Suppressor macrophage (primary cell): ENCODE results near the gene RAD51B.

ENCODE experiments used
- DNase-seq, 4 experiments: peaks; one replicate each; pipeline ENCODE4 v3.0.0-alpha.2; 2020 to 2022

The RAD51B gene

GRCh38 chr14:68514608-68515194 lies 695.1 kb downstream of the RAD51B start:
- DNase-seq = no peak

DNA sequence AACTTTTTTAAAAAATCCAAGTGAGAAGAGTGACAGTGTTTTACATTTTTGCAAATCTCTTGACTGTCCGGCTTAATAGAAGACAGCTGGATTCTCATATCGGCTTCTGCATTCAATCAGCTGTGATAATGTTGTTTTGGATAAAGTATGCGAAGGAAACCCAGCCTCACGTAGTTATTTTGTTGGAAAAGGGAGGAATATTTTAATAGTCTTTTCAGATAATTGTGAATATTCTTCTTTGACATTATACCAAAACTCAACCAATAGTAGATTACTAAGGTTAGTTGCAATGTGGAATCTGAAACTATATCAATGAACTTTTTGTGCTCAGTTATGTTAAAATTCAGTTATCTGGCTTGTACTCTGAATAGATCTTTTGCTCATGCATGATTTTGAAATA lies 696.8 kb downstream of the RAD51B start:
- DNase-seq = no peak

- DNase-seq = no peak
These were observed 698.6 kb downstream of the RAD51B start for GRCh38 chr14:68518166-68518565.

GRCh38 chr14:68518761-68519670 lies 699.4 kb downstream of the RAD51B start:
- DNase-seq = no peak

- peak in 1 of 4 experiments; percentile 28 for DNase-seq
These were observed 700.1 kb downstream of the RAD51B start for GRCh38 chr14:68519671-68520187.

DNA sequence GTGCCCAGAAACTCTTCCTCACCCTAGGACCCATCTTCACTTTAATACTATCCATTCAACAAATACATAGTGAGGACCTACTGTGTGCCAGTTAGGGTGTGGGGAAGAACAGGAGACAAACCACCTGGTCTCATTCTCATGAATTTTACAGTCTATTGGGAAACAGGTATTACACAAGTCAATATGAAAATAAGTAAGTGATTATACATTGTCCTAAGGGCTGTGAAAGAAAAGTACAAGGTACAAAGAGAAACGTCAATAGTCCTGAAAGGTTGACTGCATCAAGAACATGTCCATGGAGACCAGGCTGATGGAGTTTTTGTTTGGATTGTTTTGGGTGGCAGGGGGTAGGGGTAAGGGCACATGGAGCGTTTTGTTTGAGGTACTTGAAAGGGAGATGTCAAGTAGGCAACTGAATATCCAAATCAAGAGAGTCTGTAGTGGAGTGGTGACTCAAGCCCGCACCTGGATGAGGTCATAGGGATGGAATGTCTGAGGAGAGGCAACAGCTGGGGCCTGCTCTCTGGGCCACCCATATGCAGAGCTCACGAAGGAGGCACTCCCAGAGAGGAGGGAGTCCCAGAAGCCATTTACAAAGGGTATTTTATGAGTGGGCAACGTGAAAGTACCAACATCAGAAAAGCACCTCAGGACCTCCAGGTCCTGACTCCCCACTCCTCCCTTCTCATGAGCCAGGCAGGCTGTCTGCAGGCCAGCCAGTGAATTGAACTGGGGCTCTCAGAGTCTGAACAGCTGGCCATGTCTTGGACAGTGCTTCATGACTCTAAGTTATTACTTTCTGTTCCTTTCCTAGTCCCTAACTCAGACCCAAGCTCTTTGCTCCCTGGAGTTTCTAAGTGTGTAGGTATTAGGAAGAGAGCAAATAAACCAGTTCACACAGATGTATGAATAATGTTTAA lies 701.3 kb downstream of the RAD51B start:
- DNase-seq = no peak

- no peak for DNase-seq
These were observed 702.0 kb downstream of the RAD51B start for GRCh38 chr14:68521557-68521901.

- DNase-seq = no peak
These were observed 702.5 kb downstream of the RAD51B start for GRCh38 chr14:68521961-68522509.

GRCh38 chr14:68522510-68523325 lies 703.1 kb downstream of the RAD51B start:
- DNase-seq = no peak

DNA sequence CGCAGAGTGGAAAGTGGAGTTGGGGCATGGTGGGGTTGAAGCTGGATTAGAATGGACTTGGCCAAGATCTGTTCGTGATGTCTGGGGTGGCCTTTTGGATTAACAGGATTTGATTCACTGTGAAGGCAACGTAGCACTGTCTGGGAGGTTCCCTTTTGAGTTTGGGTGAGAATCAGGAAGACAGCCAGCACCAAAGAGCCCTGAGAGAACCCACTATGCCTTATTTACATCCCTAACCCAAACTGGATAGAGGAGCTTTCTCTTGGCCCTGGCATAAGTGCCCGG lies 703.7 kb downstream of the RAD51B start:
- peak in 2 of 4 experiments; percentile 12 to 24 for DNase-seq

DNA sequence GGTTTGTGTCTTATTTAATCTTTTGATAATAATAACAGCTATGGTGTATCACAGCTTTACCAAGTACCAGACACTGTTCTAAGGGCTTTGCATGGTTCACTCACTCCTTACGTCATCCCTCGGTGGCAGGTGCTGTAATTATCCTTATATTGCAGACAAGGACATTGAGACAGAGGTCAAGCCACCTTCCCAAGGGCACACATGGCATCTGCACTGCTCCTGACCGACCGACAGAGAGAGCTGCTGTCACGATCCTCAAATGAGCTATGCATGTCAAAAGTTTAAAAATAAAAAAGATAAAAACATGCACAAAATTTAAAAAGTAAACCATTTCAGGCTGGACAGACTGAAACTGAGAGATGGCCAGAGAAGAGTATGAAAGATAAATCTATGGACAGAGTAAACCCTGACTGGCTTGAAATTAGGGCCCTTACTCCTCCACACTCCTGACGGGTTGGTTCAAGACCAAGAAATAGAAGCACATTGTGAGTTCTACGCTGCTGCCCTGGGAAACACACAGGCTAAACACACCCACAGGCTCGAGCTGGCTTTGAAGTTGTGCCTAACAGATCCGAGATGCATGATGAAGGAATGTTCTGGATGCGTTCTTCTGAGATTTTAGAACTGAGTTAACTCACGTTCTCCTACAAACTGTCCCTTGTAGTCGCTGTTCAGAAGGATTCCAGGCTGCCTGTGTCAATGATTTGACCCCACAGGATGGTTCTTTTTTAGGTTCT lies 704.6 kb downstream of the RAD51B start:
- DNase-seq = no peak

- DNase-seq = no peak
These were observed 705.9 kb downstream of the RAD51B start for GRCh38 chr14:68525516-68525915.

GRCh38 chr14:68526512-68527091 lies 707.0 kb downstream of the RAD51B start:
- DNase-seq = peak; percentile 27 to 67 (median 60)

DNA sequence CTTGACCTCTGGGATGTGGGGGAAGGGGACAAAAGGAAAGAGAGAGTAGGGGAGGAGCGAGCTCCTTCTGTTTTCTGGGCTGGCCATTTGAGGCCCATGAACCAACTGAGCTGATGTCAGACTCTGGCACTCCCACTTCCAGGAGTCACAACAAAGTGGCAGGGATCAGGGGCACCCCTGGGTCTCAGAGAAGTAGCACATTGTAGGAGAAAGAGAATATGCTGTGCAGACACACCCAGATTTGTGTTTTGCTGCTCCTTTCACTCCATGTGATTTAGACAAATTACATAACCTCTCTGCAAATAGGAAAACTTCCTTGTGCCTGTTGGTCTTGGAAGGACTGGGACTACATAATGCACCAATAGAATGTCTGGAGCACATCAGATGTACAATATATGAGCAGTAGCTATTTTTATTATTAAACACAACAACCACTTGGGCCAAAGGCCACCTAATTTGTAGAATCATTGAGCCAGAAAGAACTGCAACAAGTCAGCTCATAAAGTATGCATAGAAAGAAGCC lies 707.8 kb downstream of the RAD51B start:
- DNase-seq = peak in 3 of 4 experiments; percentile 19 to 43 (median 40)

DNA sequence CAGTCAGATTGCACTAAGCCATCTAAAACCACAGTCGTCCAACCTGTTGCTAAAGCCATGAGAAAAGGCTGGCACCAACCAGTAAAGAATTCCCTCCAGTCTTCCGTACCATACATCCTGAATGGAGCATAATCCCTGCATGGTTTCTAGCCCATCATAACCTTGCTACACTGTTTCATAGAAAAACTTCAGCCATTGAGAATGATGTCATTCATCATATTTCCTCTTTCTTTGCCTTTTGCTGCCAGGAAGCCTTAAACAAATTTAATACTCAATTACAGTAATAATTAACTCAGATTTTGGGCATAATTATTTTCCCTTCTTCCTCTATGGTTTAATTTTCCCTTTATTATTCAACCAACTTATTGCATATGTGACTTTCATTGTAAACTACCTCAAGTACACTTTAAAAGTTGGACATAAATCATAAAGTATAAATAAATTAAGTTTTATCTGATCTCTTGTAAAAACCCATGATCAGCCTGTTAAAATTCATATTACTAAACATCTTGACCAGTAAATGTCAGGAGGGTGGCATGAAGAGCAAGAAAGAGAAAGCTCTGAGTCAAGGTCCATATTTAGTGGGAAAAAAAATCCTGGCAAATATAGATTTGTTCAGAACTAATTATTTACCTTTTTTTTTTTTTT lies 708.6 kb downstream of the RAD51B start:
- DNase-seq = peak in 2 of 4 experiments; percentile 50 to 60

DNA sequence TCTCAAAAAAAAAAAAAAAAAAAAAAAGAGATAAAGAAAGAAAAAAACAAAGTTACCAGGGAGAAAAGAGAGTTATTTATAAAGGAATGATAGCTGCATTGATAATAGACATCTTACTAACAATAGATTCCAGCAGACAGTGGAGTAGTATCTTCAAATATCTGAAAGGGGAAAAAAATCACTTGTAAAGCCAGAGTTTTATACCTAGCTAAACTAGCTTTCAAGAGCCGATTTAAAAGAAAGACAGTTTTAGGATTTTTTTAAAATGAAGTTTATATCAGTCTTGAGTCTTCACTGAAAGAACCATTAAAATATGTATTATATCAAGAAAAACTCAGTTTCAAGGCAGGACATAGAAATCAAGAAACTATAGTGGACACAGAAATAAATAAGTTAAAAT lies 710.9 kb downstream of the RAD51B start:
- DNase-seq = no peak

- DNase-seq = no peak
These were observed 712.9 kb downstream of the RAD51B start for GRCh38 chr14:68532496-68532895.

DNA sequence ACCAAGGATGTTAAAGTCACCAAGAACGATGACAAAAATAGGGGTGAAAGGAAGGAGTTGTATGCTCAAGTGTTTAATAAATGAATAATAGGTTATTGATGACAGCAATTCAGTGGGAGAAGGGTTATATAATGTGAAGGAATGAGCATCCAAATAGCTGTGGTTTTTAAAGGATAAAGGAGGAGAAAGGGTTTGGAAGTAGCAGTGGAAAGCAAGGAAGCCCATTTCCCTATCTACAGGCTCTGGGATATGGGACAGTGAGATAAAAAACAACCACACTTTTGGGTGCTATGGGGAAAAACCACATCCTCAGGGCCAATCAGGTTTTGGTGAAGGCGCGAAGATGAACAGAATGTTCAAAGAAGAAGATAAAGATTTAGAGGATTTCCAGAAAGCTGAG lies 714.7 kb downstream of the RAD51B start:
- DNase-seq = no peak

- DNase-seq = no peak
These were observed 715.9 kb downstream of the RAD51B start for GRCh38 chr14:68535404-68536017.
